AG09309 (cell line): ENCODE measurements around the gene ADRB1.

Experiments used
- DNase-seq: peaks from one replicate; pipeline ENCODE4 v3.0.0-alpha.2; 2010; ENCODE audit warnings: low read depth
- H3K4me3 ChIP-seq: 2 replicates; pipeline ENCODE4 v1.5.1; 2011; ENCODE audit warnings: mild to moderate bottlenecking, low read depth, low read length, moderate library complexity; ENCODE audit not compliant: control insufficient read depth
- CTCF ChIP-seq: IDR thresholded peaks from 2 replicates; pipeline ENCODE4 v1.5.1; 2011; ENCODE audit warnings: mild to moderate bottlenecking, low read depth, low read length, inconsistent platforms; ENCODE audit not compliant: insufficient read depth, control insufficient read depth; ENCODE audit errors: missing control alignments

ADRB1 gene

GRCh38 chr10:114071178-114071577, 27.5 kb downstream of the ADRB1 start:
- no peak overlapping the region for H3K4me3 ChIP-seq
- no peak for DNase-seq
- no peak for TF ChIP-seq CTCF

GRCh38 chr10:114073395-114074186, 29.9 kb downstream of the ADRB1 start:
- no peak overlapping the region for H3K4me3 ChIP-seq
- no peak for DNase-seq
- TF ChIP-seq CTCF: no peak

- no peak for DNase-seq
- no peak for TF ChIP-seq CTCF
These were observed 31.4 kb downstream of the ADRB1 start for GRCh38 chr10:114075093-114075492.

GRCh38 chr10:114077347-114077746, 33.7 kb downstream of the ADRB1 start:
- TF ChIP-seq CTCF: no peak
- no peak for DNase-seq
- no peak overlapping the region for H3K4me3 ChIP-seq

More at GRCh38 chr10:114075093-114075492, 31.4 kb downstream of the ADRB1 start:
- H3K4me3 ChIP-seq: no peak overlapping the region

- no peak for DNase-seq
- H3K4me3 ChIP-seq: no peak overlapping the region
- no peak for TF ChIP-seq CTCF
These were observed 34.2 kb downstream of the ADRB1 start for GRCh38 chr10:114077815-114078219.

GRCh38 chr10:114078346-114078745, 34.7 kb downstream of the ADRB1 start:
- no peak for TF ChIP-seq CTCF
- DNase-seq: no peak
- no peak overlapping the region for H3K4me3 ChIP-seq
